HG02870 (cell line): Measurements from ENCODE around the gene PMF1.
A peak's percentile ranks its signal among the peaks of the same experiment; 100 is the strongest.
"Not testable (repeated sequence)": the region's sequence is repeated elsewhere in the genome, so short reads cannot be mapped to it uniquely, and the experiment has no call there.

ENCODE experiments used
- ATAC-seq: cut with Tn5 transposase; IDR thresholded peaks from one replicate; pipeline ENCODE4 v1.9.1; 2021; ENCODE audit warnings: mild to moderate bottlenecking, moderate library complexity; ENCODE audit not compliant: unreplicated experiment

PMF1 gene

GRCh38 chr1:156195853-156196252, 17.0 kb upstream of the PMF1 start:
- ATAC-seq, result no peak

GRCh38 chr1:156196445-156196844, 16.4 kb upstream of the PMF1 start:
- no peak for ATAC-seq

GRCh38 chr1:156198831-156199349, 13.9 kb upstream of the PMF1 start:
- peak; percentile 48 for ATAC-seq

GRCh38 chr1:156200044-156200443, 12.8 kb upstream of the PMF1 start:
- no peak for ATAC-seq

- no peak for ATAC-seq
These were observed 9.5 kb upstream of the PMF1 start for GRCh38 chr1:156203331-156203730.

- no peak for ATAC-seq
These were observed 8.1 kb upstream of the PMF1 start for GRCh38 chr1:156204686-156205085.

- ATAC-seq, result no peak
These were observed 1.6 kb upstream of the PMF1 start for GRCh38 chr1:156211243-156211642.

GRCh38 chr1:156212130-156212529, 677 bp upstream of the PMF1 start:
- no peak for ATAC-seq

- ATAC-seq, result no peak
These were observed 798 bp downstream of the PMF1 start for GRCh38 chr1:156213644-156213966.

GRCh38 chr1:156214024-156214748, 1.4 kb downstream of the PMF1 start:
- ATAC-seq, result no peak

GRCh38 chr1:156216361-156217086, 3.7 kb downstream of the PMF1 start:
- not testable (repeated sequence) for ATAC-seq

- no peak for ATAC-seq
These were observed 5.1 kb downstream of the PMF1 start for GRCh38 chr1:156217871-156218270.

GRCh38 chr1:156220226-156220625, 7.4 kb downstream of the PMF1 start:
- ATAC-seq, result no peak

- no peak for ATAC-seq
These were observed 9.3 kb downstream of the PMF1 start for GRCh38 chr1:156221986-156222692.

GRCh38 chr1:156225677-156226014, 12.8 kb downstream of the PMF1 start:
- ATAC-seq, result no peak

GRCh38 chr1:156226116-156226538, 13.3 kb downstream of the PMF1 start:
- ATAC-seq, result peak; percentile 76

- ATAC-seq, result no peak
These were observed 14.0 kb downstream of the PMF1 start for GRCh38 chr1:156226782-156227181.

- ATAC-seq, result no peak
These were observed 15.7 kb downstream of the PMF1 start for GRCh38 chr1:156228501-156228900.

- no peak for ATAC-seq
These were observed 17.1 kb downstream of the PMF1 start for GRCh38 chr1:156229809-156230472.

GRCh38 chr1:156230473-156230837, 17.6 kb downstream of the PMF1 start:
- no peak for ATAC-seq

- ATAC-seq, result no peak
These were observed 19.5 kb downstream of the PMF1 start for GRCh38 chr1:156232201-156232894.
